ENCODE measurements around the gene CATSPERD. TPM values are rescaled to one million over a fixed set of nuclear protein-coding genes. Genes with fewer than 3 reads are reported as not detected.
A peak's percentile ranks its signal among the peaks of the same experiment; 100 is the strongest.

The CATSPERD gene
- total RNA-seq, 4 donors from 2014 or later, result not detected

DNA sequence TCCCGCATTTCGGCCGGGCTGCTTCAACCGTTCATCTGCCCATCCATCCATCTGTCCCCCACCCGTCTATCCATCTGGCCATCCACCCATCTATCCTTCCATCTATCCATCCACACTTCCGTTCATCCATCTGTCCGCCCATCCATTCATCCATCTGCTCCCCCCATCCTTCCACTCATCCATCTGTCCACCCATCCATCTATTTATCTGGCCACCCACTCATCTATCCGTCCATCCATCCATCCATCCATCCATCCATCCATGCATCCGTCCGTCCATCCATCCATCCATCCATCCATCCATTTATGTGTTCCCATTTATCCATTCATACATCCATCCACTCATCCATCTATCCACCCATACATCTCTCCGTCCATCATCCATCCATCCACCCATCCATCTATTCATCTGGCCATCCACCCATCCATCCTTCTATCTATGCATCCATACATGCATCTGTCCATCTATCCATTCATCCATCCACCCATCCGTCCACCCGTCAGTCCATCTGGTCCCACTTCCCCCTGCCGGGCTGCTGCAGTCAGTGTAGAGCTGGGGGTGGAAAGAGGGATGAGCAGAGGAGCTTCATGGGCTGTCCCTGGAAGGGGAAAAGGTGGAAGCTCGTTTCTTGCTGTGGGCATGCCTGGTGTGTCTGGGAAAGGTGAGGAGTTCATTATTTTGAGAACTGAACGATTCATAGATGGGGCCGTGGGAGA, 38.9 kb upstream of the CATSPERD start:
- no peak for DNase-seq
- H3K27me3 ChIP-seq, result no peaks in the 10 kb centered on the region
- no peaks in the 10 kb centered on the region for H3K36me3 ChIP-seq
- H3K4me1 ChIP-seq, result peaks cover 11 to 19% of the 10 kb centered on the region in 2 donors
- no peaks in the 10 kb centered on the region for H3K9me3 ChIP-seq
- H3K4me3 ChIP-seq (replicated peaks in 1 of 3), result peak overlapping the region in 1 of 3 donors; percentile 93
- peak overlapping the region in 1 of 3 donors; percentile 92 for H3K27ac ChIP-seq
- WGBS, 2 donors, result 60 to 61% methylated on average over 17 of the region's 17 CpGs
- TF ChIP-seq, protein P1, sequence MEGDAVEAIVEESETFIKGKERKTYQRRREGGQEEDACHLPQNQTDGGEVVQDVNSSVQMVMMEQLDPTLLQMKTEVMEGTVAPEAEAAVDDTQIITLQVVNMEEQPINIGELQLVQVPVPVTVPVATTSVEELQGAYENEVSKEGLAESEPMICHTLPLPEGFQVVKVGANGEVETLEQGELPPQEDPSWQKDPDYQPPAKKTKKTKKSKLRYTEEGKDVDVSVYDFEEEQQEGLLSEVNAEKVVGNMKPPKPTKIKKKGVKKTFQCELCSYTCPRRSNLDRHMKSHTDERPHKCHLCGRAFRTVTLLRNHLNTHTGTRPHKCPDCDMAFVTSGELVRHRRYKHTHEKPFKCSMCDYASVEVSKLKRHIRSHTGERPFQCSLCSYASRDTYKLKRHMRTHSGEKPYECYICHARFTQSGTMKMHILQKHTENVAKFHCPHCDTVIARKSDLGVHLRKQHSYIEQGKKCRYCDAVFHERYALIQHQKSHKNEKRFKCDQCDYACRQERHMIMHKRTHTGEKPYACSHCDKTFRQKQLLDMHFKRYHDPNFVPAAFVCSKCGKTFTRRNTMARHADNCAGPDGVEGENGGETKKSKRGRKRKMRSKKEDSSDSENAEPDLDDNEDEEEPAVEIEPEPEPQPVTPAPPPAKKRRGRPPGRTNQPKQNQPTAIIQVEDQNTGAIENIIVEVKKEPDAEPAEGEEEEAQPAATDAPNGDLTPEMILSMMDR (IDR thresholded peaks at IDR 0.05), result no peak
- no peak for TF ChIP-seq POLR2A (IDR thresholded peaks at IDR 0.05)
- intact Hi-C loops (cut with DNase I), result no loop called here

DNA sequence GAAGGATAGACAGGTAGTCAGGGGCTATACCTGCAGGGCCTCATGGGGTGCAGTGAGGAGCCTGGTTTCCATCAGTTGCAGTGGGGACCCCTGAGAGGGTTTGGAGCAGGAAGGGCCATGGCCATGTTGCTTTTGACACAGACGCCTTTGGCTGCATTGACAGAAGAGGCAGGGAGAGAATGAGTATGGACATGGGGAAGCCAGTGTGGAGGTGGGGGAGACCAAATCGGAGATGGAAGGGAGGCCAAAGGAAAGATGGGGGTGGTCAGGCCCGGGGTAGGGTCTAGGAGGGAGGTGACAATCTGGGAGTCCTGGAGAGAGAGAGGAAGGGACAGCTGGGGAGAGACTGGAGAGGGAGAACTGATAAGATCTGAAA, 38.3 kb upstream of the CATSPERD start:
- H3K27ac ChIP-seq, result no peak overlapping the region
- intact Hi-C loops (cut with DNase I), result no loop called here
- H3K9me3 ChIP-seq, result no peaks in the 10 kb centered on the region
- H3K4me3 ChIP-seq (replicated peaks in 1 of 3), result no peak overlapping the region
- no peak for DNase-seq
- H3K36me3 ChIP-seq, result no peaks in the 10 kb centered on the region
- TF ChIP-seq, protein P1 (IDR thresholded peaks at IDR 0.05), result no peak
- TF ChIP-seq POLR2A (IDR thresholded peaks at IDR 0.05), result no peak
- no peaks in the 10 kb centered on the region for H3K27me3 ChIP-seq
- WGBS, 2 donors, result 83 to 91% methylated on average over 3 of the region's 3 CpGs
- H3K4me1 ChIP-seq, result peaks cover 11 to 21% of the 10 kb centered on the region in 2 donors

DNA sequence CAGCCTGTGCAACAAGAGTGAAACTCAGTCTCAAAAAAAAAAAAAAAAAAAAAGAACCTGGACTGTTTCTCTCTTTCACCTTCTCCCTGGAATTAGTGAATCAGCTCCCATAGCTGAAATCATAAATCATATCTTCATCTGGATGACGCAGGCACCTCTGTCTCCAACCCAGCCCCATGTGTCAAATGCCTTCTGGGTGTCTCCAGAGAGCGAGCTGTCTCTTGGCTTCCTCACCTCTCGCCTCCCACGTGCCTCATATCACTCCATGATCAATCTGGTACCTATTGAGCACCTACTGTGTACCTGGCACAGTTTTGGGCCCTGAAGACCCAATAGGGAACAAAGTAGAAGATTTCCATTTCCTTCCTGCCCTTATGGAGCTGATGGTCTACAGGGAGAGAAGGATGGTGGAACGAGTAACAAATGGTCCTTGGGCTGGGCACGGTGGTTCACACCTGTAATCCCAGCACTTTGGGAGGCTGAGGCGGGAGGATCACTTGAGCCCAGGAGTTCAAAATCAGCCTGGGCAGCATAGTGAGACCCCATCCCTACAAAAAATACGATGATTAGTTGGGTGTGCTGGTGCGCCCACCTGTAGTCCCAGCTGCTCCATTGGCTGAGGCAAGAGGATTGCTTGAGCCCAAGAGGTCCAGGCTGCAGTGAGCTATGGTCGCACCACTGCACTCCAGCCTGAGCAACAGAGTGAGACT, 37.1 kb upstream of the CATSPERD start:
- Histone ChIP-seq H3K36me3 (no peaks in the 10 kb centered on the region), H3K9me3 (no peaks in the 10 kb centered on the region), H3K4me1 (peaks cover 14 to 27% of the 10 kb centered on the region in 2 donors), H3K27ac (no peak overlapping the region), H3K27me3 (no peaks in the 10 kb centered on the region), H3K4me3 (replicated peaks in 1 of 3) (no peak overlapping the region)
- WGBS, 2 donors, result 90 to 94% methylated on average over 10 of the region's 10 CpGs
- intact Hi-C loops (cut with DNase I), result no loop called here
- no peak for DNase-seq
- no peak for TF ChIP-seq POLR2A (IDR thresholded peaks at IDR 0.05)
- TF ChIP-seq, protein P1 (IDR thresholded peaks at IDR 0.05), result no peak

DNA sequence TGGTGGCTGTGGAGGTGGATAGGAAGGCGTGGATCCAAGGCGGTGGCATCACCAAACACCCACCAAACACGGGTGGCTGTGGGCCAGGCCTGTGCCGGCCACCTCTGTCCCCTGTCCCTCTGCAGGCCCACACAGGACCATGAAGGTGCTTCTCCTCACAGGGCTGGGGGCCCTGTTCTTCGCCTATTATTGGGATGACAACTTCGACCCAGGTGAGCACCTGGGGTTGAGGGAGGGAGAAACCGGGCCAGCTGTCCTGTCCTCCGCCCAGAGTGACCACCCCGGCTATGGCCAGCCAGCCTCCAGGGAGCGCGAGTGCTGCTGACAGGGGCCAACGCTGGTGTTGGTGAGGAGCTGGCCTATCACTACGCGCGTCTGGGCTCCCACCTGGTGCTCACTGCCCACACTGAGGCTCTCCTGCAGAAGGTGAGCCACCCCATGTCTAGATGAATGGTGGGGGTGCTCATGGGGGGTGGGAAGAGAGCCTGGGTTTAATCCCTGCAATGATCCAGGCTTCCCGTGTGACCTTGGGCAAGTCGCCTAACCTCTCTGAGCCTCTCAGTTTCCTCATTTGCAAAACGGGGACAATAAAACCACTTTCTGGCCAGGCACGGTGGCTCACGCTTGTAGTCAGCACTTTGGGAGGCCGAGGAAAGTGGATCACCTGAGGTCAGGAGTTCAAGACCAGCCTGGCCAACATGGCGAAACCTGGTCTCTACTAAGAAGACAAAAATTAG, 35.6 kb upstream of the CATSPERD start:
- H3K4me1 ChIP-seq, result peaks cover 9 to 21% of the 10 kb centered on the region in 2 donors
- TF ChIP-seq, protein P1 (IDR thresholded peaks at IDR 0.05), result no peak
- no peak for TF ChIP-seq POLR2A (IDR thresholded peaks at IDR 0.05)
- no peaks in the 10 kb centered on the region for H3K9me3 ChIP-seq
- no peak overlapping the region for H3K27ac ChIP-seq
- no peaks in the 10 kb centered on the region for H3K36me3 ChIP-seq
- intact Hi-C loops (cut with DNase I), result no loop called here
- WGBS, 2 donors, result 93 to 95% methylated on average over 16 to 18 of the region's 22 CpGs
- H3K27me3 ChIP-seq, result no peaks in the 10 kb centered on the region
- DNase-seq, result no peak
- no peak overlapping the region for H3K4me3 ChIP-seq (replicated peaks in 1 of 3)
